GM18858 (cell line): ENCODE data around the gene FAM234A.

Experiments used
- ATAC-seq: cut with Tn5 transposase; IDR thresholded peaks from one replicate; pipeline ENCODE4 v1.9.1; 2021; ENCODE audit not compliant: unreplicated experiment

Gene FAM234A

GRCh38 chr16:296276-296675 lies 61.7 kb downstream of the FAM234A start:
- ATAC-seq = no peak

- ATAC-seq = no peak
These were observed 62.3 kb downstream of the FAM234A start for GRCh38 chr16:296806-297510.

- no peak for ATAC-seq
These were observed 63.2 kb downstream of the FAM234A start for GRCh38 chr16:297832-298231.

- no peak for ATAC-seq
These were observed 66.6 kb downstream of the FAM234A start for GRCh38 chr16:301235-301634.

GRCh38 chr16:301950-302349 lies 67.3 kb downstream of the FAM234A start:
- ATAC-seq = no peak

DNA sequence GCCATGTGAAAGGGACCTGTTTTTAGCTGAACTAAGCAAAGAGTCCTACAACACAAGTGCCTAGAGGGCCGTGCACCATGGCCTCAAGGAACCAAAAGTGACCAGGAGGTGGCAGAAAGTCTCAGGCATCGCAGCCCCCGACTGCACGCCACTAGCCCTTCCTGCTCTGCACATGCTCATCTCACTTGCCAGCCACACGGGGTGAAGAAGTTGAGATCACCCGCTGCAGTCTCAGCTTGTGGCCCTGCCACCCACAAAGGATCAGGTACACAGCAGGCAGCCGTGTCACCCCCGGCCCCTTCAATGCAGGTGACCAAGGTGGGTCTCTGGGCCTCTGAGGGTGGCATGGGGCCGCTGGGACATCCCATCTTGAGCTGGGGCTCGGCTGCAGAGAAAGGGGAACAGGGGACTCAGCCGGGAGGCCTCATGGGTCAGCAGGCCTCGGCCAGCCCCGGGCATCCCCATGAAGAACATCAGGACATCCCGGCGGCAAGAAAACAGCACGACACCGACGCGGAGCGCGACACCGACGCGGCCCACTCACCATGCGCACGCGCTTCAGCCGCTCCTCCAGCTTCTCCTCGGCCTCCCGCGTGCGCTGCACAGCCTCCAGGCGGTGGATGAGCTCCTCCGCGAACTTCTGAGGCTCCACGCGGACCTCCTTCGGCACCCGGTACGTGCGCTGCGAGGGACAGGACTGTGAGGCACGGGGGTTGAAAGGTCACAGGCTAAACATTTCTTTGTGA lies 69.3 kb downstream of the FAM234A start:
- no peak for ATAC-seq

DNA sequence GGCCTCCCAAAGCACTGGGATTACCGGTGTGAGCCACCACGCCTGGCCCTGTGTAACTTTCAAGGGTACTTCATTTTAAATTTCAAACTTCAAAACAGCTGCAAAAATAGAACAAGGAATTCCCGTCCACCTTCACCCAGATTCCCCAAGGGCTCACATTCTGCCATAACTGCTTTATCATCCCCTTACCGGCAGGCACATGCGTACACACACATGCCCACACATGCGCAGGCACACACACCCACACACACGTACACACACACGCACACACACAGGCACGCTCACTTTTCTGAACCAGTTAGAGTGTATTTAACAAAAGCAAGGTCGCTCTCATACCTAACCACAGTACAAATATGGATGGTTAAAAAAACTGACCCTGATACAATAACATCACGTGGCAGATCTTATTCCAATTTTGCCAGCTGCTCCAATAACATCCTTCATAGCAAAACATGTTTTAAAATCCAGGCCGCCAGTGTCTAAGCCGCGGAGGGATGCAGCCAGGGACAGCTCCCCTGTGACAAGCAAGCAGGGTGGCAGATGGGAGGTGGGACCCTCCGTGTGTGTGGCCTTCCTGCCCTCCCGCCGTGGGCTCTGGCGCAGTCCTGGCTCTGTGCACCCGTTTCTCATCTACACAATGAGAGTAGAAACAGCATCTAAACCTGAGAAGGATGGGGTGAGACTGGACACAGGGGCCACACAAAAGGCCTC lies 71.5 kb downstream of the FAM234A start:
- no peak for ATAC-seq

GRCh38 chr16:306911-307370 lies 72.3 kb downstream of the FAM234A start:
- no peak for ATAC-seq

DNA sequence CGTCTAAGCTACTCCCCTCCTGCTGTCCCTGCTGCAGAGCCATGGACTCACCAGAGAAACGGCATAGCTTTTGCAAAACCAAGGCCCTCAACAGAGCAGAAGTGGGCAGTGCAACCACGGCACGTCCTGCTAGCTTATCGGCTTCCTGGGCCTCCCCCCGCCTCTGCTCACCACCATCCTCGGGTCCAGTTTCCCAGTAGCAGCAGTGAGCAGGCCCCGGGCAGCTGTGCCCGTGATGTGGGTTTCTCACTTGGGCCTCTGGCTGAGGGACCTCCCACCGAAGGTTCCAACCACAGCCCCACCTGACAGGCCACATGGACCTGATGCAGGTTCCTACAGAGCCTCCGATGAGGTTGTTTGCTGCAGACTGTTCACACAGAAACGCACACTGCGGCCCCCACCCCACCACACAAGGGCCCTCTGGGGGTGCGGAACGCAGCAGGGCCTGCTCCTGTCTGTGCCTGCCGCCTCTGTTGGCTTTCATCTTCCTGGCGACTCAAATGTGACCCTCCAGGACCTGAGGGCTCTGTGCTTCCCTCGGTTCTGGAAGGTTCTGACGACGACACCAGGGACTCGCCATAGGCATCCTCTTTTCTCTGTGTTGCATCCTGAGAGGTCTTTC lies 73.2 kb downstream of the FAM234A start:
- no peak for ATAC-seq

DNA sequence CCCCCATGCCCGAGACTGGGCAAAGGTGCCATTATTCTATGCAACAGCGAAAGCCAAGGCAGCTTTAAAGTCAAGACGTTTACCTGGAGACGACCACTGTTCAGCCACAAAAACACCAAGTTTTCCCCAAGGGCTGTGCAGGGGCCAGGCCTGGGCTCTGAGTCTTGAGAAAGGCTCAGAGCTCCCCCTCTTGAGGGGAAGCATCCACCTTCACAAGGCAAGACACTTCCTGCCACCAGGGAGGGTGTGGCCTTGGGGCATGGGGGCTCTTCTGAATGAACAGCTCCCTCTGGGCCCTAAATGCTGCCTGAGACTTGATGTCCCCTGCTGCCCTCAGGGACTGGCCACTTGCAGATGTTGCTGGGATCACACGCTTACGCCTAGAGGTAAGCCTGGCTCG lies 74.9 kb downstream of the FAM234A start:
- no peak for ATAC-seq

GRCh38 chr16:311725-312124 lies 77.1 kb downstream of the FAM234A start:
- no peak for ATAC-seq

DNA sequence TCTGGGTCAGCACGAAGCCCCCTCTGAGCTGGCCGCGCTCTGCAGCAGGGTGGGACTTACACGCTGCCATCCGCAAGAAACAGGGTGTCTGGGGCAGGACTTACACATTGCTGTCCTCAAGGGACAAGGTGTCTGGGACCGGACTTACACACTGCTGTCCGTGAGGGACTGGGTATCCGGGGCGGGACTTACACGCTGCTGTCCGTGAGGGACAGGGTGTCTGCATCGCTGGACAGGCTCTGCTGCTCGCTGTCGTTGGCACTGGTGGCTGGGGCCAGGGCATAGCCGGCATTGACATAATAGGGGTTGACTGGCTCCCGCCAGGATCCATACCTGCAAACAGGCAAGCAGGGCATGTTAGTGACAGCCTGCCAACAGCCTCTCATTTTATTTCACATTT lies 79.7 kb downstream of the FAM234A start:
- no peak for ATAC-seq

DNA sequence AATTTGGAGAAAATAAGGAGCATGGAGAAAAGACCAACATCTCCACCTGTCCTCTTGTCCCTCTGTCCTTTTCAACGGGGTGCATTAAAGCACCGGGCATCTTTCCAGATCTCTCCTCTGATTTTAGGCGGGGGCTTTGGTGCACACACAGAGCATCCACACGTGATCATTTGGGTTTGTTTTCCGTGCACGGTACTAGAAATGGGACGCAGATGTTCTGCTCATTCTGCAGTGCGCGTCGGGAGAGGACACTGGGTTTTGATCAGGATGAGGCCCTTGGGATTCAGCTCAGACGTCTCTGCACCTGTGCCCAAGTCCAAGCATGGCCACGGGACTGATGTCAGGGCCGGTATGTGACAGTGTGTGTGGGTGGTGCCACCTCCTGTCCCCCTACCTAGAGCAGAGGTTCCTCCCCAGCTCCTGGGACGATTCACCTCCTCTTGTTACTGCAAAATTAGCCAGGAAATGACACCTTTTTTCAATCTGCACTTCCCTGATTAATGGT lies 80.2 kb downstream of the FAM234A start:
- ATAC-seq = no peak
